Thyroid gland (tissue), 4 donors: ENCODE data around the gene ZNF391. TPM values are rescaled to one million over a fixed set of nuclear protein-coding genes. Genes with fewer than 3 reads are reported as not detected.

Experiments used
- DNase-seq, 2 donors: peaks; one replicate each; pipeline ENCODE4 v3.0.0-alpha.2; 2019
- H3K27ac ChIP-seq, 3 donors: fragments of 200-600 bp; sonication (generic); 1 replicate in 2 of 3; 2 replicates in 1 of 3; pipeline ENCODE4 v1.5.1; 2016 to 2019; ENCODE audit warnings: mild to moderate bottlenecking in 1 of 3, moderate library complexity in 1 of 3
- H3K27me3 ChIP-seq: fragments of 200-600 bp; sonication (generic); one replicate; pipeline ENCODE4 v1.5.1; 2019
- H3K36me3 ChIP-seq, 2 donors: fragments of 200-600 bp; sonication (generic); one replicate each; pipeline ENCODE4 v1.5.1; 2016 to 2019
- H3K4me1 ChIP-seq, 2 donors: fragments of 200-600 bp; sonication (generic); one replicate each; pipeline ENCODE4 v1.5.1; 2017 to 2019
- H3K4me3 ChIP-seq, 3 donors: fragments of 200-600 bp; sonication (generic); replicated peaks in 1 of 3; 1 replicate in 2 of 3; 2 replicates in 1 of 3; pipeline ENCODE4 v1.5.1; 2016; ENCODE audit warnings: mild to moderate bottlenecking in 1 of 3
- H3K9me3 ChIP-seq: fragments of 200-600 bp; sonication (generic); one replicate; pipeline ENCODE4 v1.5.1; 2017
- CTCF ChIP-seq, 6 experiments: fragments of 200-600 bp in 3 of 6; fragments of 450-650 bp in 3 of 6; sonication (generic) in 3 of 6; IDR thresholded peaks; one replicate each; pipeline ENCODE4 v1.5.1; 2016 to 2019; ENCODE audit warnings: antibody characterized with exemption in 6 of 6, mild to moderate bottlenecking in 2 of 6, inconsistent platforms in 1 of 6, moderate library complexity in 1 of 6
- POLR2A ChIP-seq, 2 donors: fragments of 450-650 bp; IDR thresholded peaks; one replicate each; pipeline ENCODE4 v1.6.1; 2017; ENCODE audit warnings: antibody characterized with exemption in 2 of 2, mild to moderate bottlenecking in 2 of 2, moderate library complexity in 1 of 2
- WGBS, 2 donors: methylation state at CpG; one replicate each; pipeline ENCODE4 v1.1.5; 2017; 5-methylcytosine and 5-hydroxymethylcytosine counted together
- intact Hi-C: fragments of 100-400 bp; cut with DNase I; formaldehyde crosslinking; loops from one replicate; pipeline ENCODE4 v1.15.1; 2023
- small RNA-seq: library from RNA; depleted of rRNA; stranded (forward); fragments of <200 nt; gene quantifications from one replicate; pipeline ENCODE3, GENCODE V24; 2016
- total RNA-seq, 4 donors: library from RNA; depleted of rRNA; stranded (reverse); fragments of >200 nt; gene quantifications; one replicate each; pipeline ENCODE4 v1.2.3, GENCODE V29; 2016

Gene ZNF391
- total RNA-seq, 4 donors from 2014 or later = 5.7 to 11.0 (median 6.8) TPM

GRCh38 chr6:27451660-27452390, 63.3 kb downstream of the ZNF391 start:
- intact Hi-C loops = no loop called here
- Histone ChIP-seq H3K4me1 (no peaks in the 10 kb centered on the region), H3K9me3 (peaks cover 5% of the 10 kb centered on the region), H3K27me3 (no peaks in the 10 kb centered on the region), H3K36me3 (peaks cover 51 to 57% of the 10 kb centered on the region in 2 donors), H3K27ac (no peak overlapping the region), H3K4me3 (no peak overlapping the region)
- DNase-seq = no peak
- TF ChIP-seq CTCF (IDR thresholded peaks at IDR 0.05) (no peak), POLR2A (IDR thresholded peaks at IDR 0.05) (no peak)
- 97 to 98% methylated on average over 9 of the region's 9 CpGs for WGBS, 2 donors

- TF ChIP-seq CTCF (IDR thresholded peaks at IDR 0.05) (no peak), POLR2A (IDR thresholded peaks at IDR 0.05) (no peak)
- no peak for DNase-seq
- H3K4me1 ChIP-seq = no peaks in the 10 kb centered on the region
- H3K27ac ChIP-seq = no peak overlapping the region
- intact Hi-C loops = no loop called here
- H3K9me3 ChIP-seq = peaks cover 5% of the 10 kb centered on the region
- no peak overlapping the region for H3K4me3 ChIP-seq
- peaks cover 58 to 63% of the 10 kb centered on the region in 2 donors for H3K36me3 ChIP-seq
- 98 to 99% methylated on average over 3 of the region's 3 CpGs for WGBS, 2 donors
- no peaks in the 10 kb centered on the region for H3K27me3 ChIP-seq
These were observed 63.9 kb downstream of the ZNF391 start for GRCh38 chr6:27452496-27452897.

Small RNAs within 50 kb of the gene (small RNA-seq; reads per million reads assigned to genes)
- not detected for gene MCFD2P1

Other genes starting within 250 kb of the ZNF391 start
- gene PRSS16, start 141.1 kb upstream of the ZNF391 start, total RNA-seq = 10 to 100 TPM; 12.8 to 32.0 (median 21.6) TPM
- gene POM121L2, start 76.5 kb upstream of the ZNF391 start, total RNA-seq = not detected
- 10 to 100 TPM in 3 of 4 donors, 1 to 10 TPM in 1; 7.6 to 12.1 (median 10.9) TPM for gene ZNF184, start 84.3 kb downstream of the ZNF391 start, total RNA-seq